ENCODE data around the gene ARHGAP19. TPM values are rescaled to one million over a fixed set of nuclear protein-coding genes. Genes with fewer than 3 reads are reported as not detected.

Gene ARHGAP19
- total RNA-seq, 1 experiment from 2014 or later, result 33.2 TPM

GRCh38 chr10:97207756-97208346 lies 84.6 kb downstream of the ARHGAP19 start:
- H3K23ac ChIP-seq (ENCODE audit: insufficient read length, low read depth, low read length), result no peak overlapping the region
- H3K9ac ChIP-seq (ENCODE audit: extremely low read depth, insufficient read length, low read length), result no peak overlapping the region
- H2BK120ac ChIP-seq (ENCODE audit: low read depth, low read length, poor library complexity, severe bottlenecking), result no peak overlapping the region
- Mint-ChIP-seq H3K27ac (no peak overlapping the region), H3K36me3 (ENCODE audit: insufficient read depth in 1 of 3, low read depth in 3 of 3) (no peaks in the 10 kb centered on the region; a peak in 1 of 7 replicates), H3K27me3 (ENCODE audit: low read depth) (peaks cover 3% of the 10 kb centered on the region), H3K9me3 (no peaks in the 10 kb centered on the region), H3K4me3 (no peak overlapping the region), H3K4me1 (peaks cover 10 to 13% of the 10 kb centered on the region in 2 experiments)
- H4K8ac ChIP-seq (replicated peaks; ENCODE audit: insufficient read length, low read depth, low read length), result no peak overlapping the region
- no peaks in the 10 kb centered on the region for H3K79me1 ChIP-seq (ENCODE audit: insufficient read depth, low read depth, low read length, poor library complexity, severe bottlenecking)
- no peaks in the 10 kb centered on the region for H3K79me2 ChIP-seq (ENCODE audit: insufficient read depth, low read length)
- no CpG with 5 or more reads among the region's 7 CpGs for WGBS (ENCODE audit: extremely low coverage, insufficient read length, low lambda C conversion rate)
- no peak overlapping the region for H3K4me2 ChIP-seq (ENCODE audit: insufficient read depth, insufficient read length, low read length)
- H2AK5ac ChIP-seq (ENCODE audit: insufficient read length, low read length), result no peak overlapping the region
- no peak overlapping the region for H3K18ac ChIP-seq (ENCODE audit: insufficient read length, low read depth, low read length)
- H2BK20ac ChIP-seq (ENCODE audit: low read depth, low read length, poor library complexity, severe bottlenecking), result no peak overlapping the region
- no peak overlapping the region for H4K5ac ChIP-seq (ENCODE audit: insufficient read length, low read depth, low read length)
- no peak overlapping the region for H3K56ac ChIP-seq (ENCODE audit: insufficient read length, low read depth, low read length)
- H3K9me3 ChIP-seq (ENCODE audit: control insufficient read depth, low read depth, low read length), result no peaks in the 10 kb centered on the region
- no peak for TF ChIP-seq CTCF (conservative IDR thresholded peaks at IDR 0.05)
- no peak overlapping the region for H2BK12ac ChIP-seq (ENCODE audit: insufficient read length, low read depth, low read length)
- no peak overlapping the region for H4K91ac ChIP-seq (ENCODE audit: insufficient read length, low read depth, low read length)
- no peaks in the 10 kb centered on the region for H3K23me2 ChIP-seq (ENCODE audit: insufficient read length, low read depth, low read length, poor library complexity, severe bottlenecking)
- no peak overlapping the region for H2AFZ ChIP-seq (ENCODE audit: low read length)
- no peak overlapping the region for H3T11ph ChIP-seq (ENCODE audit: low read length)
- H3K4me1 ChIP-seq (ENCODE audit: insufficient read depth, low read length), result no peaks in the 10 kb centered on the region
- H3K14ac ChIP-seq (ENCODE audit: insufficient read depth, low read length), result no peak overlapping the region; the same call in 1 of the 2 replicates
- H3K27ac ChIP-seq (ENCODE audit: insufficient read length, low read depth, low read length), result no peak overlapping the region
- no peak overlapping the region for H2BK5ac ChIP-seq (ENCODE audit: insufficient read length, low read length)
- no peaks in the 10 kb centered on the region for H3K27me3 ChIP-seq (ENCODE audit: insufficient read depth, low read length)
- no peak overlapping the region for H3K4ac ChIP-seq (ENCODE audit: low read depth, low read length)
- H2BK15ac ChIP-seq (ENCODE audit: low read depth, low read length), result no peak overlapping the region
- H4K20me1 ChIP-seq (ENCODE audit: control insufficient read depth, insufficient read depth, insufficient read length), result no peaks in the 10 kb centered on the region
- no peak for DNase-seq
